HepG2 (cell line): ENCODE measurements around the gene MCF2L. TPM values are rescaled to one million over a fixed set of nuclear protein-coding genes. Genes with fewer than 3 reads are reported as not detected.

Experiments
- CCDC6 ChIP-seq: sonication (generic); formaldehyde crosslinking; IDR thresholded peaks from 2 replicates; pipeline ENCODE4 v1.8.1; 2022; ENCODE audit warnings: mild to moderate bottlenecking, missing genetic modification reagents, moderate library complexity
- EEA1 ChIP-seq: sonication (generic); formaldehyde crosslinking; IDR thresholded peaks from 2 replicates; pipeline ENCODE4 v1.5.1; 2020; ENCODE audit warnings: mild to moderate bottlenecking, missing genetic modification reagents, borderline replicate concordance
- HNF4A ChIP-seq: sonication (generic); formaldehyde crosslinking; IDR thresholded peaks from 2 replicates; pipeline ENCODE4 v1.4.0; 2020; ENCODE audit warnings: missing genetic modification reagents
- HOXA3 ChIP-seq: sonication (generic); formaldehyde crosslinking; IDR thresholded peaks from 2 replicates; pipeline ENCODE4 v1.5.0; 2020; ENCODE audit warnings: missing genetic modification reagents
- ISX ChIP-seq: sonication (generic); formaldehyde crosslinking; conservative IDR thresholded peaks from 2 replicates; pipeline ENCODE4 v1.5.0; 2020; ENCODE audit warnings: missing genetic modification reagents
- KLF15 ChIP-seq: sonication (generic); formaldehyde crosslinking; IDR thresholded peaks from 2 replicates; pipeline ENCODE4 v1.8.1; 2023; ENCODE audit warnings: borderline replicate concordance, mild to moderate bottlenecking, inconsistent platforms, missing genetic modification reagents, mixed read lengths
- MED13 ChIP-seq: sonication (generic); formaldehyde crosslinking; IDR thresholded peaks from 2 replicates; pipeline ENCODE4 v1.5.0; 2020; ENCODE audit warnings: missing genetic modification reagents
- MYC ChIP-seq: sonication (generic); formaldehyde crosslinking; IDR thresholded peaks from 2 replicates; pipeline ENCODE4 v1.9.0; 2021; ENCODE audit warnings: missing genetic modification reagents, borderline replicate concordance
- NFRKB ChIP-seq: fragments of 450-650 bp; IDR thresholded peaks from 2 replicates; pipeline ENCODE4 v1.6.1; 2017
- RAD21 ChIP-seq: fragments of 450-650 bp; formaldehyde crosslinking; IDR thresholded peaks from 2 replicates; pipeline ENCODE4 v1.5.0; 2020; ENCODE audit warnings: mild to moderate bottlenecking
- RBAK ChIP-seq: sonication (generic); formaldehyde crosslinking; IDR thresholded peaks from 2 replicates; pipeline ENCODE4 v1.5.1; 2020; ENCODE audit warnings: mild to moderate bottlenecking, missing genetic modification reagents
- SAP130 ChIP-seq: IDR thresholded peaks from 2 replicates; pipeline ENCODE4 v1.6.1; 2016; ENCODE audit warnings: low read depth
- YEATS2 ChIP-seq: sonication (generic); formaldehyde crosslinking; IDR thresholded peaks from 2 replicates; pipeline ENCODE4 v1.4.0; 2020; ENCODE audit warnings: missing genetic modification reagents, borderline replicate concordance
- ZNF263 ChIP-seq: sonication (generic); formaldehyde crosslinking; IDR thresholded peaks from 2 replicates; pipeline ENCODE4 v1.4.0; 2020; ENCODE audit warnings: missing genetic modification reagents
- ZNF326 ChIP-seq: sonication (generic); formaldehyde crosslinking; IDR thresholded peaks from 2 replicates; pipeline ENCODE4 v1.4.0; 2020; ENCODE audit warnings: missing genetic modification reagents, borderline replicate concordance
- ZNF451 ChIP-seq: sonication (generic); formaldehyde crosslinking; IDR thresholded peaks from 2 replicates; pipeline ENCODE4 v1.5.0; 2020; ENCODE audit warnings: mild to moderate bottlenecking, missing genetic modification reagents
- ZNF510 ChIP-seq: sonication (generic); formaldehyde crosslinking; IDR thresholded peaks from 2 replicates; pipeline ENCODE4 v1.4.0; 2020; ENCODE audit warnings: low read depth, mild to moderate bottlenecking, missing genetic modification reagents
- ZNF746 ChIP-seq: sonication (generic); formaldehyde crosslinking; IDR thresholded peaks from 2 replicates; pipeline ENCODE4 v1.8.0; 2022; ENCODE audit warnings: mild to moderate bottlenecking, missing genetic modification reagents
- polyA plus RNA-seq, 8 experiments: library from polyadenylated mRNA; depleted of rRNA in 3 of 8; stranded (reverse) in 7 of 8; unstranded in 1 of 8; fragments of >200 nt; fragmentation: Illumina TruSeq in 4 of 8; extraction: Trizol in 4 of 8; gene quantifications; 2 replicates each; pipeline versions ENCODE4 v1.2.1 to v1.2.3, GENCODE V29; 2011 to 2016; ENCODE audit warnings: low read depth in 4 of 8, missing spikeins in 1 of 8, mixed read lengths in 1 of 8; ENCODE audit not compliant: insufficient read depth in 1 of 8
- total RNA-seq, 5 experiments: library from RNA; depleted of rRNA; stranded (reverse); fragments of >200 nt; fragmentation: Illumina TruSeq; extraction: Trizol; gene quantifications; 2 replicates each; pipeline ENCODE4 v1.2.3, GENCODE V29; 2016; ENCODE audit warnings: low read depth in 1 of 5
- TF ChIP-seq, protein P1 (sequence below): sonication (generic); formaldehyde crosslinking; IDR thresholded peaks from 2 replicates; pipeline ENCODE4 v1.5.0; 2020; ENCODE audit warnings: missing genetic modification reagents, mild to moderate bottlenecking, borderline replicate concordance
- TF ChIP-seq, protein P2 (sequence below): sonication (generic); formaldehyde crosslinking; IDR thresholded peaks from 2 replicates; pipeline ENCODE4 v1.8.0; 2023; ENCODE audit warnings: mild to moderate bottlenecking, missing genetic modification reagents
- TF ChIP-seq, protein P3 (sequence below): sonication (generic); formaldehyde crosslinking; IDR thresholded peaks from 2 replicates; pipeline ENCODE4 v1.8.0; 2022; ENCODE audit warnings: mild to moderate bottlenecking, missing genetic modification reagents; ENCODE audit not compliant: insufficient replicate concordance
- TF ChIP-seq, protein P4 (sequence below): sonication (generic); formaldehyde crosslinking; IDR thresholded peaks from 2 replicates; pipeline ENCODE4 v1.4.0; 2020; ENCODE audit warnings: mild to moderate bottlenecking, missing genetic modification reagents, borderline replicate concordance

MCF2L gene
- total and polyA plus RNA-seq, 2 of the 13 experiments (the other 11 are each of a cell fraction or from before 2014, with no cell fraction given), result 19.4 to 28.4 TPM

DNA sequence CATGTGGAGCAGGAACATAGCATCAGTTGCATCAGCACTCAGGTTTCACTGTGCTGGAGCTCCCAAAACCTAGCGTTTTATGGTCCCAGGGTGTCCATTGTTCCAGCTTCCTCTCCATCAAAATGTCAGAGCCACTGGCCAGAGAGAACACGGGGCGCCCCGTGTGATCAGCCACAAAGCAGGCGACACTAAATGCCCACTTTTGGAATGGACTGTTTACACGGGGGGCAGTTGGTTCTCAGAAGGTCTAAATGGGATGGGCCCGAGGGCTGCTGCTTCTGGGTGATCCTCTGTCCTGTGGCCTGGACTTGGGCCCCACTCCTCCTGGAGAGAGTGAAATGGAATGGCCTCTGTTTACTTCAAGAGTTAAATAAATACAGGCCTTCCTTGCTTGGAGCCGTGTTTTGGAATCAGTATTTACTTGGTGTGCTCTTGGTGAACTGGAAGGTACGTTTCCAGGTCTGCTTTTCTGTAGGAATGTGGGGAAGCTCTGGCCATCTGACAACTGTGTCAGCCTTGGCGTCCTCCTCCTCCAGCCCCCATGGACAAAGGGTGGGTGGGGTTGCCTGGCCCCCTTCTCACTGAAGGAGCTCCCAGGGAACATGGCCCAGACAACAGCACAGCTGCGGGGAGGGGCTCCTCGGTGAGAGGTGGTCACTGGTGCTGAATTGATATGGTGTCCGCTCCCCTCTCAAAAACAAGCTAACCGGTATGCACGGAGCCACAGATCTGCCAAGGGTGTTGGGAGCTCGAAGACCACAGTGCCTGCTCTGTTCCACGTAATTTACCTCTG is 16.1 kb upstream of the MCF2L start (continued):
- TF ChIP-seq, protein P1, sequence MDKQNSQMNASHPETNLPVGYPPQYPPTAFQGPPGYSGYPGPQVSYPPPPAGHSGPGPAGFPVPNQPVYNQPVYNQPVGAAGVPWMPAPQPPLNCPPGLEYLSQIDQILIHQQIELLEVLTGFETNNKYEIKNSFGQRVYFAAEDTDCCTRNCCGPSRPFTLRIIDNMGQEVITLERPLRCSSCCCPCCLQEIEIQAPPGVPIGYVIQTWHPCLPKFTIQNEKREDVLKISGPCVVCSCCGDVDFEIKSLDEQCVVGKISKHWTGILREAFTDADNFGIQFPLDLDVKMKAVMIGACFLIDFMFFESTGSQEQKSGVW, result no peak
- TF ChIP-seq ISX (CRISPR knock-in tag) (no peak), KLF15 (CRISPR knock-in tag) (no peak), HOXA3 (CRISPR knock-in tag) (peak; percentile 58; the same call in 1 of the 2 replicates), EEA1 (no peak), ZNF510 (0 out of 2 replicates have a peak, but pooled peaks have one; percentile 51), SAP130 (CRISPR knock-in tag) (peak; percentile 82), ZNF451 (0 out of 2 replicates have a peak, but pooled peaks have one; percentile 45), NFRKB (no peak), MYC (no peak), RAD21 (CRISPR knock-in tag) (no peak), ZNF263 (CRISPR knock-in tag) (0 out of 2 replicates have a peak, but pooled peaks have one; percentile 15), RBAK (CRISPR knock-in tag) (no peak), MED13 (CRISPR knock-in tag) (0 out of 2 replicates have a peak, but pooled peaks have one; percentile 24), ZNF326 (CRISPR knock-in tag) (no peak), HNF4A (CRISPR knock-in tag) (peak; percentile 80), YEATS2 (peak; percentile 33; the same call in 1 of the 2 replicates), CCDC6 (CRISPR knock-in tag) (peak; percentile 29; the same call in 1 of the 2 replicates), ZNF746 (0 out of 2 replicates have a peak, but pooled peaks have one; percentile 37)
- TF ChIP-seq, protein P2, sequence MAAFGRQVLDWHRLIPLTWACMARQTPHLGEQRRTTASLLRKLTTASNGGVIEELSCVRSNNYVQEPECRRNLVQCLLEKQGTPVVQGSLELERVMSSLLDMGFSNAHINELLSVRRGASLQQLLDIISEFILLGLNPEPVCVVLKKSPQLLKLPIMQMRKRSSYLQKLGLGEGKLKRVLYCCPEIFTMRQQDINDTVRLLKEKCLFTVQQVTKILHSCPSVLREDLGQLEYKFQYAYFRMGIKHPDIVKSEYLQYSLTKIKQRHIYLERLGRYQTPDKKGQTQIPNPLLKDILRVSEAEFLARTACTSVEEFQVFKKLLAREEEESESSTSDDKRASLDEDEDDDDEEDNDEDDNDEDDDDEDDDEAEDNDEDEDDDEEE (CRISPR knock-in tag), result 0 out of 2 replicates have a peak, but pooled peaks have one; percentile 19
- TF ChIP-seq, protein P3, sequence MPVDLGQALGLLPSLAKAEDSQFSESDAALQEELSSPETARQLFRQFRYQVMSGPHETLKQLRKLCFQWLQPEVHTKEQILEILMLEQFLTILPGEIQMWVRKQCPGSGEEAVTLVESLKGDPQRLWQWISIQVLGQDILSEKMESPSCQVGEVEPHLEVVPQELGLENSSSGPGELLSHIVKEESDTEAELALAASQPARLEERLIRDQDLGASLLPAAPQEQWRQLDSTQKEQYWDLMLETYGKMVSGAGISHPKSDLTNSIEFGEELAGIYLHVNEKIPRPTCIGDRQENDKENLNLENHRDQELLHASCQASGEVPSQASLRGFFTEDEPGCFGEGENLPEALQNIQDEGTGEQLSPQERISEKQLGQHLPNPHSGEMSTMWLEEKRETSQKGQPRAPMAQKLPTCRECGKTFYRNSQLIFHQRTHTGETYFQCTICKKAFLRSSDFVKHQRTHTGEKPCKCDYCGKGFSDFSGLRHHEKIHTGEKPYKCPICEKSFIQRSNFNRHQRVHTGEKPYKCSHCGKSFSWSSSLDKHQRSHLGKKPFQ (CRISPR knock-in tag), result no peak
- TF ChIP-seq, protein P4, sequence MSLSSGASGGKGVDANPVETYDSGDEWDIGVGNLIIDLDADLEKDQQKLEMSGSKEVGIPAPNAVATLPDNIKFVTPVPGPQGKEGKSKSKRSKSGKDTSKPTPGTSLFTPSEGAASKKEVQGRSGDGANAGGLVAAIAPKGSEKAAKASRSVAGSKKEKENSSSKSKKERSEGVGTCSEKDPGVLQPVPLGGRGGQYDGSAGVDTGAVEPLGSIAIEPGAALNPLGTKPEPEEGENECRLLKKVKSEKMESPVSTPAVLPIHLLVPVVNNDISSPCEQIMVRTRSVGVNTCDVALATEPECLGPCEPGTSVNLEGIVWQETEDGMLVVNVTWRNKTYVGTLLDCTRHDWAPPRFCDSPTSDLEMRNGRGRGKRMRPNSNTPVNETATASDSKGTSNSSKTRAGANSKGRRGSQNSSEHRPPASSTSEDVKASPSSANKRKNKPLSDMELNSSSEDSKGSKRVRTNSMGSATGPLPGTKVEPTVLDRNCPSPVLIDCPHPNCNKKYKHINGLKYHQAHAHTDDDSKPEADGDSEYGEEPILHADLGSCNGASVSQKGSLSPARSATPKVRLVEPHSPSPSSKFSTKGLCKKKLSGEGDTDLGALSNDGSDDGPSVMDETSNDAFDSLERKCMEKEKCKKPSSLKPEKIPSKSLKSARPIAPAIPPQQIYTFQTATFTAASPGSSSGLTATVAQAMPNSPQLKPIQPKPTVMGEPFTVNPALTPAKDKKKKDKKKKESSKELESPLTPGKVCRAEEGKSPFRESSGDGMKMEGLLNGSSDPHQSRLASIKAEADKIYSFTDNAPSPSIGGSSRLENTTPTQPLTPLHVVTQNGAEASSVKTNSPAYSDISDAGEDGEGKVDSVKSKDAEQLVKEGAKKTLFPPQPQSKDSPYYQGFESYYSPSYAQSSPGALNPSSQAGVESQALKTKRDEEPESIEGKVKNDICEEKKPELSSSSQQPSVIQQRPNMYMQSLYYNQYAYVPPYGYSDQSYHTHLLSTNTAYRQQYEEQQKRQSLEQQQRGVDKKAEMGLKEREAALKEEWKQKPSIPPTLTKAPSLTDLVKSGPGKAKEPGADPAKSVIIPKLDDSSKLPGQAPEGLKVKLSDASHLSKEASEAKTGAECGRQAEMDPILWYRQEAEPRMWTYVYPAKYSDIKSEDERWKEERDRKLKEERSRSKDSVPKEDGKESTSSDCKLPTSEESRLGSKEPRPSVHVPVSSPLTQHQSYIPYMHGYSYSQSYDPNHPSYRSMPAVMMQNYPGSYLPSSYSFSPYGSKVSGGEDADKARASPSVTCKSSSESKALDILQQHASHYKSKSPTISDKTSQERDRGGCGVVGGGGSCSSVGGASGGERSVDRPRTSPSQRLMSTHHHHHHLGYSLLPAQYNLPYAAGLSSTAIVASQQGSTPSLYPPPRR, result peak; percentile 76; the same call in 1 of the 2 replicates
